Caco-2 (cell line): ENCODE measurements around the gene SLC1A2. TPM values are rescaled to one million over a fixed set of nuclear protein-coding genes. Genes with fewer than 3 reads are reported as not detected.

ENCODE experiments used
- BruUV-seq: library from RNA; stranded (reverse); fragments of 400-500 nt; replicated peaks from 2 replicates; lab custom pipeline; 2021; lab: Mats Ljungman, UMichigan
- CTCF ChIA-PET: fragments of 300-600 bp; sonication (Branson Sonifier 250); formaldehyde crosslinking; loops from one replicate; lab custom pipeline; 2022; ENCODE audit warnings: antibody characterized with exemption; lab: Charles Lee
- POLR2A ChIA-PET: fragments of 300-600 bp; sonication (Branson Sonifier 250); formaldehyde crosslinking; loops from one replicate; lab custom pipeline; 2022; ENCODE audit warnings: antibody characterized with exemption; lab: Charles Lee
- DNase-seq, 2 experiments: peaks; one replicate each; pipeline versions ENCODE4 v3.0.0 to v3.0.0-alpha.2; 2020 to 2022
- H3K27me3 ChIP-seq: replicated peaks from 2 replicates; pipeline ENCODE4 v1.6.0; 2011; ENCODE audit warnings: low read length; ENCODE audit not compliant: control insufficient read depth, insufficient read depth
- H3K36me3 ChIP-seq: 2 replicates; pipeline ENCODE4 v1.5.1; 2011; ENCODE audit warnings: low read length; ENCODE audit not compliant: control insufficient read depth, insufficient read depth
- H3K4me1 ChIP-seq: fragments of 250-450 bp; sonication (Bioruptor Pico); 2 replicates; pipeline ENCODE4 v1.5.1; 2020; ENCODE audit warnings: mild to moderate bottlenecking
- H3K4me3 ChIP-seq: 2 replicates; pipeline ENCODE4 v1.5.1; 2011; ENCODE audit warnings: low read depth, mild to moderate bottlenecking, control low read depth, low read length
- H3K9me3 ChIP-seq: fragments of 250-450 bp; sonication (Bioruptor Pico); 2 replicates; pipeline ENCODE4 v1.5.1; 2020; ENCODE audit warnings: mild to moderate bottlenecking, moderate library complexity
- H3K27ac Mint-ChIP-seq: one replicate; pipeline ENCODE4 v1.8.0; 2022; ENCODE audit warnings: mixed read lengths; ENCODE audit not compliant: unreplicated experiment
- H3K27me3 Mint-ChIP-seq: one replicate; pipeline ENCODE4 v1.8.0; 2022; ENCODE audit warnings: mixed read lengths; ENCODE audit not compliant: insufficient read depth, unreplicated experiment
- H3K36me3 Mint-ChIP-seq: one replicate; pipeline ENCODE4 v1.8.0; 2022; ENCODE audit warnings: mild to moderate bottlenecking, mixed read lengths; ENCODE audit not compliant: insufficient read depth, unreplicated experiment
- H3K4me1 Mint-ChIP-seq: one replicate; pipeline ENCODE4 v1.8.0; 2022; ENCODE audit warnings: low read depth, mixed read lengths; ENCODE audit not compliant: unreplicated experiment
- H3K4me3 Mint-ChIP-seq: one replicate; pipeline ENCODE4 v1.8.0; 2022; ENCODE audit warnings: mild to moderate bottlenecking, moderate library complexity, mixed read lengths; ENCODE audit not compliant: unreplicated experiment
- H3K9me3 Mint-ChIP-seq: one replicate; pipeline ENCODE4 v1.8.0; 2022; ENCODE audit warnings: mixed read lengths; ENCODE audit not compliant: unreplicated experiment
- intact Hi-C: fragments of 100-400 bp; cut with micrococcal nuclease; formaldehyde crosslinking; loops from one replicate; pipeline ENCODE4 v1.10.0; 2022; ENCODE audit not compliant: unreplicated experiment
- total RNA-seq: library from RNA; stranded (reverse); gene quantifications from 2 replicates; pipeline ENCODE4 v1.2.3, GENCODE V29; 2022
- TF ChIP-seq, protein P1 (sequence below), 2 experiments: fragments of 200-600 bp in 1 of 2; IDR thresholded peaks; 1 replicate in 1 of 2; 2 replicates in 1 of 2; pipeline versions ENCODE4 v1.5.1 to v1.8.0; 2011 to 2022; ENCODE audit warnings: antibody characterized with exemption in 1 of 2, control low read depth in 1 of 2, inconsistent platforms in 1 of 2, low read depth in 1 of 2, low read length in 1 of 2, mild to moderate bottlenecking in 1 of 2, moderate library complexity in 1 of 2; ENCODE audit not compliant: insufficient read depth in 1 of 2, severe bottlenecking in 1 of 2, unreplicated experiment in 1 of 2

SLC1A2 gene
- total RNA-seq, 1 experiment from 2014 or later = 2.0 TPM

GRCh38 chr11:35293699-35294098 is 125.7 kb downstream of the SLC1A2 start:
- Mint-ChIP-seq H3K27ac (no peak overlapping the region), H3K4me1 (peaks cover 6% of the 10 kb centered on the region), H3K9me3 (no peaks in the 10 kb centered on the region), H3K27me3 (no peaks in the 10 kb centered on the region), H3K4me3 (no peak overlapping the region), H3K36me3 (no peaks in the 10 kb centered on the region)
- no peaks in the 10 kb centered on the region for H3K27me3 ChIP-seq
- no peaks in the 10 kb centered on the region for H3K4me1 ChIP-seq
- no peak for DNase-seq
- POLR2A ChIA-PET = no interaction called here
- no peaks in the 10 kb centered on the region for H3K9me3 ChIP-seq
- TF ChIP-seq, protein P1, sequence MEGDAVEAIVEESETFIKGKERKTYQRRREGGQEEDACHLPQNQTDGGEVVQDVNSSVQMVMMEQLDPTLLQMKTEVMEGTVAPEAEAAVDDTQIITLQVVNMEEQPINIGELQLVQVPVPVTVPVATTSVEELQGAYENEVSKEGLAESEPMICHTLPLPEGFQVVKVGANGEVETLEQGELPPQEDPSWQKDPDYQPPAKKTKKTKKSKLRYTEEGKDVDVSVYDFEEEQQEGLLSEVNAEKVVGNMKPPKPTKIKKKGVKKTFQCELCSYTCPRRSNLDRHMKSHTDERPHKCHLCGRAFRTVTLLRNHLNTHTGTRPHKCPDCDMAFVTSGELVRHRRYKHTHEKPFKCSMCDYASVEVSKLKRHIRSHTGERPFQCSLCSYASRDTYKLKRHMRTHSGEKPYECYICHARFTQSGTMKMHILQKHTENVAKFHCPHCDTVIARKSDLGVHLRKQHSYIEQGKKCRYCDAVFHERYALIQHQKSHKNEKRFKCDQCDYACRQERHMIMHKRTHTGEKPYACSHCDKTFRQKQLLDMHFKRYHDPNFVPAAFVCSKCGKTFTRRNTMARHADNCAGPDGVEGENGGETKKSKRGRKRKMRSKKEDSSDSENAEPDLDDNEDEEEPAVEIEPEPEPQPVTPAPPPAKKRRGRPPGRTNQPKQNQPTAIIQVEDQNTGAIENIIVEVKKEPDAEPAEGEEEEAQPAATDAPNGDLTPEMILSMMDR (IDR thresholded peaks at IDR 0.05; ENCODE audit: insufficient read depth in 1 of 2, low read depth in 1 of 2, low read length in 1 of 2, severe bottlenecking in 1 of 2, unreplicated experiment in 1 of 2) = no peak
- H3K4me3 ChIP-seq = no peak overlapping the region
- CTCF ChIA-PET = no interaction called here
- BruUV-seq = no TSS peak
- no peaks in the 10 kb centered on the region for H3K36me3 ChIP-seq
- intact Hi-C loops = no loop called here

- CTCF ChIA-PET = no interaction called here
- no peak overlapping the region for H3K4me3 Mint-ChIP-seq
- H3K4me1 Mint-ChIP-seq = peaks cover 6% of the 10 kb centered on the region
- no peaks in the 10 kb centered on the region for H3K9me3 Mint-ChIP-seq
- TF ChIP-seq, protein P1 (IDR thresholded peaks at IDR 0.05; ENCODE audit: insufficient read depth in 1 of 2, low read depth in 1 of 2, low read length in 1 of 2, severe bottlenecking in 1 of 2, unreplicated experiment in 1 of 2) = no peak
- no peak for DNase-seq
- no peaks in the 10 kb centered on the region for H3K27me3 Mint-ChIP-seq
- no peak overlapping the region for H3K27ac Mint-ChIP-seq
- Histone ChIP-seq H3K4me3 (no peak overlapping the region), H3K36me3 (no peaks in the 10 kb centered on the region), H3K4me1 (no peaks in the 10 kb centered on the region), H3K27me3 (no peaks in the 10 kb centered on the region), H3K9me3 (no peaks in the 10 kb centered on the region)
- H3K36me3 Mint-ChIP-seq = no peaks in the 10 kb centered on the region
- POLR2A ChIA-PET = no interaction called here
- intact Hi-C loops = no loop called here
- no TSS peak for BruUV-seq
Measured at GRCh38 chr11:35293035-35293434, 126.3 kb downstream of the SLC1A2 start.

DNA sequence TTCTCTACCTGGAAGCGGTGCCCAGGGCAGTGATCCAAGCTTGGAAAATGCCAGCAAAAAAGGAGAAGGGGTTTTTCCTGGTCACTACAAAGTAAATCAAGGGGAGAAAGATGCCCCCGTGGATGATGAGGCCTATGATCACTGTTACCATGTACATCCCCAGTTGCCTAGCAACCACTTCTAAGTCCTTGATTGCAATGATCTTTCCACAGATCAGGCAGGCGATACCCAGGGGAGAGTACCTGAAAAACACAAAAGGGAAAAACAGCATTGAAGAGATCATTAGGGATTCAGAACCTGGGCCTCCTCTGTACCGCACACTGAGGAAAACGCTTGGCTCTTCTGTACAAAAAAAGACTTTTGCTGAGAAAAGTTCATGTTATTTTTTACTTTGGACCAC is 127.1 kb downstream of the SLC1A2 start:
- H3K27me3 Mint-ChIP-seq = no peaks in the 10 kb centered on the region
- CTCF ChIA-PET = no interaction called here
- no peak for DNase-seq

More for the DNA sequence above, 127.1 kb downstream of the SLC1A2 start:
- no peaks in the 10 kb centered on the region for H3K9me3 Mint-ChIP-seq
- H3K27me3 ChIP-seq = no peaks in the 10 kb centered on the region
- H3K36me3 ChIP-seq = no peaks in the 10 kb centered on the region
- H3K4me3 Mint-ChIP-seq = no peak overlapping the region
- no peak overlapping the region for H3K4me3 ChIP-seq
- H3K36me3 Mint-ChIP-seq = no peaks in the 10 kb centered on the region
- no peaks in the 10 kb centered on the region for H3K4me1 ChIP-seq
- peaks cover 6% of the 10 kb centered on the region for H3K4me1 Mint-ChIP-seq
- no peaks in the 10 kb centered on the region for H3K9me3 ChIP-seq
- TF ChIP-seq, protein P1 (IDR thresholded peaks at IDR 0.05; ENCODE audit: insufficient read depth in 1 of 2, low read depth in 1 of 2, low read length in 1 of 2, severe bottlenecking in 1 of 2, unreplicated experiment in 1 of 2) = no peak
- no TSS peak for BruUV-seq
- POLR2A ChIA-PET = no interaction called here
- intact Hi-C loops = no loop called here
- no peak overlapping the region for H3K27ac Mint-ChIP-seq
